ENCODE data around the gene TMEM121B.

GRCh38 chr22:17086296-17086695 is 34.9 kb downstream of the TMEM121B start:
- TF ChIP-seq CTCF (IDR thresholded peaks at IDR 0.05) (no peak), POLR2A (IDR thresholded peaks at IDR 0.05) (no peak)

Data from uterus (tissue), 2 donors.